AG09309 (cell line): ENCODE results near the gene TRPM8.
A peak's percentile ranks its signal among the peaks of the same experiment; 100 is the strongest.

Source experiments
- DNase-seq: peaks from one replicate; pipeline ENCODE4 v3.0.0-alpha.2; 2010; ENCODE audit warnings: low read depth
- H3K4me3 ChIP-seq: 2 replicates; pipeline ENCODE4 v1.5.1; 2011; ENCODE audit warnings: mild to moderate bottlenecking, low read depth, low read length, moderate library complexity; ENCODE audit not compliant: control insufficient read depth
- CTCF ChIP-seq: IDR thresholded peaks from 2 replicates; pipeline ENCODE4 v1.5.1; 2011; ENCODE audit warnings: mild to moderate bottlenecking, low read depth, low read length, inconsistent platforms; ENCODE audit not compliant: insufficient read depth, control insufficient read depth; ENCODE audit errors: missing control alignments

TRPM8 gene

DNA sequence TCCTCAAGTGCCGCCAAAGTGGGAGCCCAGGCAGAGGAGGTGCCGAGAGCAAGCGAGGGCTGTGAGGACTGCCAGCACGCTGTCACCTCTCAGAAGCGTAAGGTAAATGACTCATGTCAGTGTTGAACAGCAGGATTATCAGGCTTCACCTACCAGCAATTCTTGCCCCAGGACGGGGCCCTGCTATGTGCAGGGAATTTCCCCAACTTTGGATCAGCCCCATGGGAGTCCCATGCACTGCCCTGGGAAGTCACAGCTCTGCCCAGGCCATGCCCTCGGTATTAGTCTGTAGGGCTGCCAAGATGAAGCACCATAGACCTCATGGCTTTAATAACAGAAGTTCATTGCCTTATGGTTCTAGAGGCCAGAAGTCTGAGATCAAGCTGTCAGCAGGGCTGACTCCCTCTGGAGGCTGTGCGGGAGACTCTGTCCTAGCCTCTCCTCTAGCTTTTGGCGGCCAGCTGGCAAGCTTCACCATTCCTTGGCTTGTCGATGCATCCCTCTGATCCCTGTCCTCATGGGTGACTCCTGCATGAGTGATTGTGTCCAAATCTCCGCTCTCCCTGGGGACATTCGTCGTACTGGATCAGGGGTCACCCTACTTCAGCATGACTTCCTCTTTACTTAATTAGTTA lies 55.9 kb downstream of the TRPM8 start:
- DNase-seq, result no peak
- no peak for TF ChIP-seq CTCF
- H3K4me3 ChIP-seq, result no peak overlapping the region

GRCh38 chr2:233973786-233974185 lies 56.6 kb downstream of the TRPM8 start:
- no peak overlapping the region for H3K4me3 ChIP-seq
- DNase-seq, result no peak
- no peak for TF ChIP-seq CTCF

DNA sequence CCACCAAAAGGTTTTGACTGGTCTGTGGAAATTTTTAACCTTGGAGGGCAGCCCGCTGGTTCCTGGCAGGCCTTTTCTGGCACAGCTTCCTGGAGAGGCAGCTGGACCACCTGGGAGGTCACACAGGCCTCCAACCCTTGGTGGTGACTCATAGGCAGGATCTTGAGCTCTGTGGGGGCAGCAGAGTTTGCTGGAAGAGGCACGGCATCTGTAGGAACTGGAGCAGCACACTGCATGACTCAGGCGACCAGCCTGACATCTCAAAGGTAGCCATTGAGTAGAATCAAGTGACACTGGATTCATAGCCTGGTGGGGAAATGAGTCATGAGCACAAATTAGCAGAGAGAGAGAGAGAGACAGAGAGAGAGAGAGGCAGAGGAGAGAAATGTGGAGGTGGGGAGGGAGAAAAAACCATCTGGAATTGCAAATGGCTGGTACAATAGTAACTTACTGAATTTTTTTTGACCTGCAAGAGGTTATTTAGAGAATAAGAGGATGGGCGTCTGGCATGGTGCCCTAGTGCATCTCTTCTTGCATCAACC lies 57.4 kb downstream of the TRPM8 start:
- no peak for TF ChIP-seq CTCF
- peak; percentile 66 for DNase-seq
- H3K4me3 ChIP-seq, result no peak overlapping the region

GRCh38 chr2:233976087-233976486 lies 58.9 kb downstream of the TRPM8 start:
- TF ChIP-seq CTCF, result no peak
- DNase-seq, result no peak
- H3K4me3 ChIP-seq, result no peak overlapping the region

DNA sequence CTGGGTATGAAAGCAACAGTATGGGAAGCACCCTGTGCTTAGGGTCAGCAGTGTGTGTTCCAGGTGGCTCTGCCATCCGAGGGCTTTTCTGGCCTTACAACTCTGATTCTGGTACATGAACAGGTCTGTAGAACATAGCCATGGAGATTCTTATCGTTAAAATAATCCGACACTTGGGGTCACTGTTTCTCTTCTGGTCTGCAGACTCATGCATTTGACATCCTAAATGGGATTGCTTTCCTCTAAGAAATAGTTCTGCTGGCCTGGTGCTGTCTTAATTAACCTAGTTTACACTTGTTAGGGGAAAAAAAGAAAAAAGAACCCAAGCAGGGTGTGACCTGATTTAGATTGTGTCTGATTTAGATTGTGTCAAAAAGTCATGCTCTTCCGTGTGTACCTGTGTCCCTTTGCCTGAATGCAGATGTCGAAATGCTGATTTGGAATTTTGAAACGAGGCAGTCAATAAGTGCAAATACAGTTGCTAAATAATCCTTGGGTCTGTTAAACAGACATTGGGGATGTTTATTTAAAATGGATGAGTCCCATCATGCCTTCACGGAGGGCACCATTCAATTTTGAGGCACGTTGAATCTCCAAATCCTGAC lies 59.6 kb downstream of the TRPM8 start:
- H3K4me3 ChIP-seq, result no peak overlapping the region
- TF ChIP-seq CTCF, result peak; percentile 61

GRCh38 chr2:233977296-233977837 lies 60.2 kb downstream of the TRPM8 start:
- DNase-seq, result no peak
- no peak for TF ChIP-seq CTCF

More for the DNA sequence above, 59.6 kb downstream of the TRPM8 start:
- DNase-seq, result peak; percentile 32

More at GRCh38 chr2:233977296-233977837, 60.2 kb downstream of the TRPM8 start:
- no peak overlapping the region for H3K4me3 ChIP-seq
